Head of caudate nucleus (tissue), 42 donors: ENCODE data around the gene DNAH9.

ENCODE experiments used
- DNase-seq, 42 donors: peaks; one replicate each; pipeline versions ENCODE4 v3.0.0 to v3.0.0-alpha.2; 2020 to 2021; ENCODE audit warnings: mixed read lengths in 7 of 42
- intact Hi-C: fragments of 100-400 bp; cut with DNase I; formaldehyde crosslinking; loops from one replicate; pipeline ENCODE4 v1.15.0; 2022

DNAH9 gene

DNA sequence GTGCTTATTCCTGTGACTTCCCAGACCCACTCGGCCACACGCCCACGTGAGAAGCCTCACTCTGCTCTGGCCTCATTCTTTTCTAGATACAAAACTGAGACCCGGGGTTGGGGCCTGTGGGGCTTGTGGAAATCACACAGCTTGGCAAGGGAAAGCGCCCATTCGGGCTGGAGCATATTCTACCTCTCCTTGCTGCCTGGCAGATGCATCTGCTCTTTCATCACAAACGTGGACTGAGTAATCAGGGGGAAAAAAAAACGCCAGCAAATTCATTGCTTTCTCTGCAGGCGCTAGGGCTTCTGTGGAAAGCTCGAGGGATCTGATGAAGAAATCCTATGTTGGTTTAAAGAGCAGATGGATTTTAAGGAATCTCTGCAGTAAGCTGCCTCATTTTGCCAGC, 44.4 kb downstream of the DNAH9 start:
- no peak for DNase-seq

DNA sequence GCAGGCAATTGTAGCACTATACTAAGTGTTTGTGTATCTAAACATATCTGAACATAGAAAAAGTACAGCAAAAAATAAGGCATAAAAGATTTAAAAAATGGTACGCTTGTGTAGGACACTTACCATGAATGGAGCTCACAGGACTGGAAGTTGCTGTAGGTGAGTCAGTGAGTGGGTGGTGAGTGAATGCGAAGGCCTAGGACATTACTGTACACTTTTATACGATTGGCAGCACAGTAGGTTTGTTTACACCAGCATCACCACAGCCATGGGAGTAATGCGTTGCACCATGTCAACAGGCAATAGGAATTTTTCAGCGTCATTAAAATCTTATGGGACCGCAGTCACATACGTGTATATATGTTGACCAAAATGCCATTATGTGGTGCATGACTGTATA, 45.6 kb downstream of the DNAH9 start:
- intact Hi-C loops, result loop anchor here (5.0 kb wide), 1 partner anchor 767 kb away; no protein-coding TSS in a partner anchor
- DNase-seq, result no peak

More for the DNA sequence above, 44.4 kb downstream of the DNAH9 start:
- intact Hi-C loops, result loop anchor here (5.0 kb wide), 1 partner anchor 765 kb away; no protein-coding TSS in a partner anchor

DNA sequence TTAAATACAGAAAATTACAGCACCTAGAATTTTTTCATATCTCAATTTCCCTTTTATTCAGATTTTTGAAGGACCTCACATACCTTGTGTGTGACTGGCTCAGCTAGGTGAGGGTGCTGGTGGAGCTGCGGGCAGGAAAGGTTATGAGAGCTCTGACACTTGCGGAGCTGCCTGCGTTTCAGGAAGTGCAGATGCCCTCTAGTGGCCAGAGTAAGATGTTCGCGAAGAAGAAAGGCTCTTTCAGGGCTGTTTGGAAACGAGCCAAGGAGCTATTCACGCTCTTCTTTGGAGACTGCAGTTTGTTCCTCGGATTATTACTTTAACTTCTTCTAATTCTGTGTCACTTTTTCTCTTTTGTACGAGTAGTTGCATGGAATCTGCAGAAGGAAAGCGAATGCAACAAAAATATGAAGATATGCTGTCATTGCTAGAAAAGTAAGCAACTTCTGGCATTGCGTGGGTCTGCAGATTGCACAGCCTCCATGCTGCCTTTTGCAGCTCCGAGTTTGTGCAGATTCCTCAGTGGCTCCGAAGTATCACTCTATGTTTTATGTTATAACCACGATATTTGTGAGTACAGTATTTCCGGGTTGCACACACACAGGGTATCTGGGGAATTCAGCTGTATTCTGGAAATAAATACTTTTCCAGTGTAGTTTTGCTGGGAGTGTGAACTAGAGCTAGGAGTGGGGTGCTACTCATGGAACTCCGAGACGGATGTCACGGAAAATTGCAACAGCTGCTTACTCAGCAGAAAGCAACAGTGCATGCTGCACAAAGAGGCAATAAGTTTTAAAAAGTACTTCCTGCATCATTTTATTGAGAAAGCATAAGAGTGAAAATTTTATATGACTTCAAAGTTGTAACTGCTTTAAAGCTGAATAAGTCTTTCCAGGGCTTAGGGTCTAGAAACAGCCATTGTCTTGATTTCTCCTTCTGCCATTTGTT, 46.3 kb downstream of the DNAH9 start:
- peak; percentile 19 to 92 (median 77) for DNase-seq
- intact Hi-C loops, result loop anchor here (5.0 kb wide), 1 partner anchor 767 kb away; no protein-coding TSS in a partner anchor

DNA sequence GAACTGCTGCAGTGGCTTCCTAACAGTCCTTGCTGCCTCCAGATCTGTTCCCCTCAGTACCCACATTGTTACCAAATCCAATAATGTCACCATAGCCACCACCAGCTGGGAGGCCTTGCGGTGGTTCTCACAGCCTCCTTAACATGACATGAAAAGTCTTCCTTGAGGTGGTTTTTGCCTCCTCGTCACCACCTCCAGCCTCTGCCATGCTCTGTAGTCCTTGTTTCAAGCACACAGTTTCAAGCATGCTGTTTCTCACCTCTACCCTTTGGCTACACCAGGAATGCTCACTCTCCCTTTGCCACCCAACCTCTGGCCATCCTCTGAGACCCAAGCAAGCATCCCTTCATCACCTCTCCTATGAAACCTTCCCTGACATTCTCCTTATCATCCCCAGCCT, 47.2 kb downstream of the DNAH9 start:
- DNase-seq, result no peak
- intact Hi-C loops, result no loop called here

DNA sequence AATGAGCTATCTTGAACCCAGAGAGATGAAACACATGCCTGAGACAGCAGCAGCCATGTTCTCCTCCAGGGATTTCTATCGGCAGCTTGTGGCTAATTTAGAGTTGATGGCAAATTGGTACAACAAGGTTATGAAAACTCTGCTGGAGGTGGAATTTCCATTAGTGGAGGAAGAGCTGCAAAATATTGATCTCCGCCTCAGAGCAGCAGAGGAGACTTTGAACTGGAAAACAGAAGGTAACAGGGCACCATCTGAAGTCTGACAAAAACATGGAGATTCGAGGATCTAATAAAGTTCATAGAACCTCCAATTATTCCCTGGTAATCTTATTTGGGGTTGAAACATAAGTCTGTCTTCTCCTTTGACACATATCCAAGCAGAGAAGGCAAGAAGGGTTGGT, 52.8 kb downstream of the DNAH9 start:
- intact Hi-C loops, result no loop called here
- DNase-seq, result no peak

DNA sequence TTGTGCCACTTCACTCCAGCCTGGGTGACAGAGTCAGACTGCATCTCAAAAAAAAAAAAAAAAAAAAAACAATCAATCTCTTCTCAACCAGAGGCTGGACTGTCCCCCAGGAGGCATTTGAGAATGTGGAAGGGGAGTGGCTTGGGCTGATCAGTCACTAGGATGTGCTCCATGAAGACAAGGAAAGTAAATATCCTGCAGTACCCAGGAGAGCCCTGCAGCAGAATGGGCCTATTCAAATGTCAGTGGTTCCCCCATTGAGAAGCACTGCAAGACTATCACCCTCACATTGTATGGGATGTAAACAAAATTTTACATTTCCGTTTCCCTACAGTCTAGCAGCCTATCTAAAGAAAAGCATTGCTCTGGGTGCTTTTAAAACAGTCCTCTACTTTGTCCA, 70.3 kb downstream of the DNAH9 start:
- intact Hi-C loops, result no loop called here
- no peak for DNase-seq

DNA sequence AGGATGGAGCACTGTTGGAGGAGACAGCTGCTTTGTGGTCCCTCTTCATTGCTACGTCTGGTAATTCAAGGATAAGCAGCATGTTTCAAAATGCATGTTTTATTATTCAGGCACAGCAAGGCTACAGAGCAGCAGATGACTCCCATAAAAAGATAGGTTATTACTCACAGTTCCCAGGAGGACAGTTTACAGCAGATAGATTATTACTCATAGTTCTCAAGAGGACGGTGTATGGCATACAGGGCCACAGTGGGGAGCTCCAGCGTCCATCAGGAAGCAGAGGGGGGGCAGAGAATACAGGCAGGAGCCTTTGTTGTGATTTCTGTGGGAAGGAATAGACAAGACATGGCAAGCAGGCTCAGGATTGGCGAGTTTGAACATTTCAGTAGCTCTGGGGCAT, 72.9 kb downstream of the DNAH9 start:
- intact Hi-C loops, result no loop called here
- peak in 1 of 42 donors; percentile 1 for DNase-seq

DNA sequence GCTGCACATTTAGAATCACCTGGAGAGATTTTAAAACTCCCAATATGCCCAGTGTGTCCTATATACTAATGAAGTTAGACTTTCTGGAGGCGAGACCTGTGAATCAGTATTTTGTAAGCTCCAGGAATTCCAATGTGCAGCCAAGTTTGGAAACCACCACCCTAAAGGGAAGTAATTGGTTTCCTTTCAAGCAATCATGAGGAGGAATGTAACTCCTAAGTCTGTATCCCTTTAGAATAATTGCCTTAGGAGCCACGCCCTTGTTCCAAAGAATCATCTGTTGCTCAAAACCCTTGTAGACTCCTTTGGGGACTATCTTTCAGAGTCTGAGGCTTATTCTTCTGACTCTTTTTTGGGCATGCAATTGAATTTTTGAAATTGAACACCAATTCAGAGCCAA, 84.4 kb downstream of the DNAH9 start:
- no peak for DNase-seq
- intact Hi-C loops, result no loop called here

DNA sequence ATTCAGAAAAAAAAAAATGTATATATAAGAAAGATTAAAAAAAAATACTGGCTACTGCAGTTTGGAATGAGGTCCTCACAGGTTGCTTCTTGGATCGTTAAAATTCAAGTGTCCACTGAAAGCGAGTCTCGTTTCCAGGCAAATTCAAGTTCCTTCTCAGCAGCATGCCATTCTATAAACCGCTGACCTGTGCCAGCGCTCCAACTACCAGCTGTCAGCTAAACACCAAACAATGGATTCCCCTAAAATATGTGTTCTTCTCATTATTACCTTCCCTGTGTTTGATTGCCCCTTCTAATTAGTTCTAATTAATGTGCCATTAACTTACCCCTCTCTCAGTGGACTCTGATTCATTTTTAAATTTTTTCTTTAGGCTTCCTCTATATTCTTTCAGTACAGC, 92.4 kb downstream of the DNAH9 start:
- intact Hi-C loops, result no loop called here
- DNase-seq, result no peak

DNA sequence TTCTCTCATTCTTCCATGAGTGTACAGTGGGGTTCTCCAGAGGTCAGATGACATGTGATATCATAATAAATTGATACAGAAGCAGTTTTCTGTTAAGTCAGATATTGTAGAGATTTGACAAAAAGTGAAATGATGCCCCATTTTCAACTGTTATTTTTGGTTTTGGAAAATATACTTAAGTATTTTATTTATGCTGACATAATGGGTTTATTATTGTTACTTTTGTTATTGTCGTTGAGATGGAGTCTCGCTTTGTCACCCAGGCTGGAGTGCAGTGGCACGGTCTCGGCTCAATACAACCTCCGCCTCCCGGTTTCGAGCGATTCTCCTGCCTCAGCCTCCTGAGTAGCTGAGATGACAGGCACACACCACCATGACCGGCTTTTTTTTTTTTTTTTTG, 94.4 kb downstream of the DNAH9 start:
- intact Hi-C loops, result no loop called here
- DNase-seq, result no peak

DNA sequence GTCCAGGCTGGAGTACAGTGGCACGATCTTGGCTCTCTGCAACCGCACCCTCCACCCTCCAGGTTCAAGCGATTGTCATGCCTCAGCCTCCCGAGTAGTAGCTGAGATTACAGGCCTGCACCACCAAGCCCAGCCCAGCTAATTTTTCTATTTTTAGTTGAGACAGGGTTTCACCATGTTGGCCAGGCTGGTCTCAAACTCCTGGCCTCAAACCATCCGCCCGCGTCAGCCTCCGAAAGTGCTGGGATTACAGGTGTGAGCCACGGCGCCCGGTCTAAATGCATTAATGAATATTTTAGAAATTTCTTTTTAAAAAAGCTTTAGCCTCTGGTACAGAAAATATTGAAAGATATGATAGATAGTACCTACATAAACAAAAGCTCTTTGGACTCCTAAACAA, 95.0 kb downstream of the DNAH9 start:
- no peak for DNase-seq
- intact Hi-C loops, result no loop called here

DNA sequence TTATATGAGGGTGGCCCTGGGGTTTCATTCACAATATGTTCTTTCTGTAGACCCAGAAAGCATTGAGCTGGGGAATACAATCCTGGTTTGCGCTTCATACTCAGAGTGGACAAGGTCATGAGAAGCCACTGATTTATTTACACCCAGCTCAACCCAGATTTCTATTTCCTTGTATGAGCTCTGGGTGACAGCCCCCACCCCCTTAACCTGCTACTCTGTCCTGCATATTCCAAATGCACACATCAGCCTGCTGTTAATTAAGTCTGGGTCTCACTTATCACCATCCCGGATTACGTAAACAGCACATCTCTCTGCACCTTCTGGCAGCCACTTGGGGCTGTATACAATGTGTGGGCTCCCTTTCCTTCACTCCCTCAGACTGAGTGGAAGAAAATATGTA, 102.4 kb downstream of the DNAH9 start:
- no peak for DNase-seq
- intact Hi-C loops, result no loop called here

DNA sequence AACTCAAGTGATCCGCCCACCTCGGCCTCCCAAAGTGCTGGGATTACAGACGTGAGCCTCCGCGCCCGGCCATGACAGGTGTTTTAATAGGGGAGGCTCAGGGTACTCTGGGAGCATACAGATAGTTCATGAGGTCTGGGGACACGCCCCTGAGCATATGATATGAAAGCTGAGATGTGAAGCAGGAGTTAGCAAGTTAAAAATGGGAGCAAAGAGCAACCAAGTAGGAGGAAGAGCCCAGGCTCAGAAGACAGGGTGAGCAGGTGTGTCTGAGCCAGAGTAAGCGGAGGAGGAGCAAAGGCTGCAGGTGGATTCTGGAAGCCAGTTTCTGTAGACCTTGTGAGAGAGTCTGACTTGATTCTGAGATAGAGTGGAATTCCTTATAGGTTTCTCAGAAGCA, 103.6 kb downstream of the DNAH9 start:
- DNase-seq, result no peak
- intact Hi-C loops, result no loop called here

DNA sequence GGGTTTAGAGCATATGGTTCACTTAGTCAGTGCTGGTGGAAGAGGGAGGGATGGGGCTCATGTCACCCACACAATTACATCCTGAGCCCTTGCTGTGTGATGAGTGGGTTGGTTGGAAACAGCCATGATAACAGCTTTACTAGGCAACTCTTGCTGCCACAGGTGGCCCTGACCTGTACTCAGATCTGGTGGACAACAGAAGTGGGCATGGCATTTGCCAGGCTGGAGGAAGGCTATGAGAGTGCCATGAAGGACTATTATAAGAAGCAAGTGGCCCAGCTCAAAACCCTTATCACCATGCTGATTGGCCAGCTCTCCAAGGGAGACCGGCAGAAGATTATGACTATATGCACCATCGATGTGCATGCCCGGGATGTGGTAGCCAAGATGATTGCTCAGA, 105.8 kb downstream of the DNAH9 start:
- no peak for DNase-seq
- intact Hi-C loops, result no loop called here

DNA sequence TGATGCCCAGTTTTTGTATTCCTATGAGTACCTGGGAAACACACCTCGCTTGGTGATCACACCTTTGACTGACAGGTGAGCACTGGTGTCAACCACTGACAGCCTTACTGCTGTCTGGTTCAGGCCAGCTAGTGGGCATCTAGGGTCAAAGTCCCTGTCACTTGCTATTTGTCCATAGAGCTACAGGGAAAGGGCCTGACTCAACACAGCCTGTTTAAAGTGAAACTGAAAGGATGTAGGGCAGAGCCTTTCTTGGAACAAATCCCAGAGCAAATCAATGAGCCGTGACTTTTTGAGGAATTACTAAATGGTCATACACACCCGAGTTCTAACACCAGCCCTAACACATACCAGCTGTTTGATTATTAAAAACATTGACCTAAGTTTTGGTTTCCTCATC, 106.8 kb downstream of the DNAH9 start:
- intact Hi-C loops, result no loop called here
- no peak for DNase-seq

DNA sequence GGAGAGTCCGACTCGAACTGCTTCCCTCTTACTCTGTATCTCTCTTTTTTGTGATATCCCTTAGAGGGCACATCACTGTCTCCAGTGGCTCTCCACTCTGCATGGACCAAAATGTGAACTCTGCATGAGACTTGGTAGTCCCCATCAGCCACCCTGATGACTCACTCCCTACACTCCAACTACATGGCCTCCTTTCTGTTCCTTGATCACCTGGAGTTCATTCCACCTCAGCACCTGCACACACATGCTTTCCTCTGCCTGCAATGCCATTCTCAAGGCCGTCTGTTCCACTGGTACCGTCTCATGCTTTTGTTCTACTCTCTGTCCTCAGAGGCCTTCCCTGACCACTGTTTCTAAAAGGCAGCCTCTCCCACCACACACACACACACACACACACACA, 109.3 kb downstream of the DNAH9 start:
- intact Hi-C loops, result no loop called here
- no peak for DNase-seq

DNA sequence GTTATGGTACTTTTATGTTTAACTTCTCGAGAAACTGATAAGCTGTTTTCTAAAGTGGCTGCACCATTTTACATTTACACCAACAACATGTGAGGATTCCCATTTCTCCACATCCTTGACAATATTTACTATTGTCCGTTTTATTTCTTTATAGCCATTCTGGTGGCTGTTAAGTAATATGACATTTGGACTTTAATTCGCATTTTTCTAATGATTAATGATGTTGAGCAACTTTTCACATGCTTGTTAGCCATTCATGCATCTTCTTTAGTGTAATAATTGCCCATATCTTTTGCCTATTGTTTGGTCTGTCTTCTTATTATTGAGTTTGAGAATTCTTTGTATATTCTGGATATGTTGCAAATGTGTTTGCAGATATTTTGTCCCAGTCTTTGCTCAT, 114.2 kb downstream of the DNAH9 start:
- no peak for DNase-seq
- intact Hi-C loops, result no loop called here

DNA sequence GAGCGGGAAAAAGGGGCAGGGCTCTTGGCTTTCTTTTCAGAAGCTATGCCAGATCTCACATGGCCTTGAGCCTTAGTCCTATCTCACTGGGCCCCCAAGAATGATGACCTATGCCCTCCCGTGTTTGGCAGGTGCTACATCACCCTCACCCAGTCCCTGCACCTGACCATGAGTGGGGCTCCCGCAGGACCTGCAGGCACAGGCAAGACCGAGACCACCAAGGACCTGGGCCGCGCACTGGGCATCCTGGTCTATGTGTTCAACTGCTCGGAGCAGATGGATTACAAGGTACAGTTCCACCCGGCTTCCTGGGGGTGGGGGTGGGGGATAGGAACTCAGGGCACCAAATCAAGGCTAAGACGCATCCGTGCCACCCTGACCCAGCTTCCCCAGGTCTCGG, 120.9 kb downstream of the DNAH9 start:
- intact Hi-C loops, result no loop called here
- DNase-seq, result no peak

DNA sequence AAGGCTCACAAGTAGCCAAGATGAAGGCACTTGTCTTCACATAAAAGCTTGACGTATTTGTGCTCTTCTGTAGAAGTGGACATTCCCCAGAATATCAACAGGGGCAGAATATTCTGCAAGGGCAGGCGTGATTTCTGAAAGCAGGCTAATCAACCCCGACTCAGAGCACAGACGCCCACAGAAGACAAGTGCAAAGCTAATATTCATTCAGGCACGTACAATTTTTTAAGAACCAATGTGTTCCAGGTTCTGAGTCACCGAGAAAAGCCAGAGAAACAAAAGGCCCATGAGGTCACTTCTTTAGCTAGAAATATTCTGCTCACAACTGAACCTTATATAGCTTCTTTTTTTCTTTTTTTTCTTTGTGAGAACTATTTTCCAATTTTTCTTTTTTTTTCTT, 121.6 kb downstream of the DNAH9 start:
- peak in 20 of 42 donors; percentile 5 to 71 (median 30) for DNase-seq
- intact Hi-C loops, result no loop called here

DNA sequence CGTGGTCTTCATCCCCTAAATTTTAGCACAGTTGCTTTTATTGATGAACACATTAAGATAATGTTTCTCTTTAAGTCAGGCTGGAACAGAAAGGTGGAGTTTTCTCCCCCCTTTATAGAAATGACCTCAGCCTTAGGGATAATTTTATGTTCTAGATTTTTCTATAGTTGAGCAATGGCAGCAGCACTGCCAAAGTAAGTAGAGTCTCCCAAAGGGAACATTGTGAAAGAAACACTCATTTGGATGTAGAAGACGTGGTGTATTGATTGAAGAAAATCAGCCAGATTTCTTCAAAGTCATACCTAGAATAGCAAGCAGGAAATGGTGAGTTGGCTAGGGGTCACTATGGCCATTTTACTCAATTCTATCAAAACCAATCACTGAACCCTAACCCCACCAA, 122.5 kb downstream of the DNAH9 start:
- DNase-seq, result no peak
- intact Hi-C loops, result no loop called here

DNA sequence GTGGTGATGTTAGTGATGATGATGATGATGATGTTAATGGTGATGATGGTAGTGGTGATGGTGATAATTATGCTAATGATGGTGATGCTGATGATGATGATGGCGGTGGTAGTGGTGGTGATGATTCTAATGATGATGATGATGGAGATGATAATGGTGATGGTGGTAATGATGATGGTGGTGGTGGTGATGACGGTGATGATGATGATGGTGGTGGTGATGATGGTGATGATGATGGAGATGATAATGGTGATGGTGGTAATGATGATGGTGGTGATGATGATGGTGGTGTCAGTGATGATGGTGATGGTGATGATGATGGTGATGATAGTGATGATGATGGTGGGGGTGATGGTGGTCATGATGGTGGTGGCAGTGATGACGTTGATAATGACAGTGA, 132.5 kb downstream of the DNAH9 start:
- DNase-seq, result no peak
- intact Hi-C loops, result no loop called here
